ENCODE results near the gene BICD1.

- TF ChIP-seq CTCF (IDR thresholded peaks at IDR 0.05; ENCODE audit: insufficient read depth, low read length) (no peak), POLR2AphosphoS5 (IDR thresholded peaks at IDR 0.05; ENCODE audit: low read depth) (no peak), GABPA (IDR thresholded peaks at IDR 0.05; ENCODE audit: low read depth) (no peak), REST (IDR thresholded peaks at IDR 0.05; ENCODE audit: insufficient replicate concordance, low read depth) (no peak), SPI1 (IDR thresholded peaks at IDR 0.05; ENCODE audit: borderline replicate concordance, low read depth) (no peak)
These were observed 254.3 kb downstream of the BICD1 start for GRCh38 chr12:32360956-32361355.

Data from HL-60 (cell line).